IPS-18a (cell line): ENCODE results near the gene PCGF5.

Experiments
- H3K27ac ChIP-seq: one replicate; pipeline ENCODE4 v1.5.1; 2013; ENCODE audit warnings: low read length
- H3K27me3 ChIP-seq: one replicate; pipeline ENCODE4 v1.6.1; 2013; ENCODE audit warnings: mild to moderate bottlenecking, low read length; ENCODE audit not compliant: control insufficient read depth, insufficient read depth
- H3K36me3 ChIP-seq: one replicate; pipeline ENCODE4 v1.6.1; 2013; ENCODE audit warnings: low read depth, low read length; ENCODE audit not compliant: control insufficient read depth
- H3K4me1 ChIP-seq: one replicate; pipeline ENCODE4 v1.6.1; 2013; ENCODE audit warnings: low read depth, low read length; ENCODE audit not compliant: control insufficient read depth
- H3K4me3 ChIP-seq: one replicate; pipeline ENCODE4 v1.5.1; 2013; ENCODE audit warnings: low read length
- H3K9ac ChIP-seq: one replicate; pipeline ENCODE4 v1.6.1; 2013; ENCODE audit warnings: mild to moderate bottlenecking, low read length, moderate library complexity
- H3K9me3 ChIP-seq: one replicate; pipeline ENCODE4 v1.6.1; 2013; ENCODE audit warnings: low read depth, low read length; ENCODE audit not compliant: control insufficient read depth

PCGF5 gene

GRCh38 chr10:91214911-91215310 is 5.6 kb upstream of the PCGF5 start:
- Histone ChIP-seq H3K9me3 (no peaks in the 10 kb centered on the region), H3K4me3 (no peak overlapping the region), H3K4me1 (no peaks in the 10 kb centered on the region), H3K36me3 (no peaks in the 10 kb centered on the region), H3K27ac (no peak overlapping the region), H3K27me3 (peaks cover 17% of the 10 kb centered on the region), H3K9ac (no peak overlapping the region)

- H3K9ac ChIP-seq = no peak overlapping the region
- peaks cover 22% of the 10 kb centered on the region for H3K27me3 ChIP-seq
- no peak overlapping the region for H3K4me3 ChIP-seq
- H3K9me3 ChIP-seq = no peaks in the 10 kb centered on the region
- no peaks in the 10 kb centered on the region for H3K4me1 ChIP-seq
- H3K36me3 ChIP-seq = no peaks in the 10 kb centered on the region
- H3K27ac ChIP-seq = no peak overlapping the region
Measured at GRCh38 chr10:91215384-91215783, 5.1 kb upstream of the PCGF5 start.

- Histone ChIP-seq H3K9me3 (no peaks in the 10 kb centered on the region), H3K9ac (no peak overlapping the region), H3K27ac (no peak overlapping the region), H3K4me3 (peak overlapping the region; percentile 56), H3K4me1 (no peaks in the 10 kb centered on the region), H3K27me3 (peaks cover 49% of the 10 kb centered on the region), H3K36me3 (no peaks in the 10 kb centered on the region)
Measured at GRCh38 chr10:91219371-91220193, 881 bp upstream of the PCGF5 start.

- Histone ChIP-seq H3K4me3 (peak overlapping the region; percentile 80), H3K36me3 (no peaks in the 10 kb centered on the region), H3K9ac (peak overlapping the region; percentile 54), H3K27ac (no peak overlapping the region), H3K27me3 (peaks cover 49% of the 10 kb centered on the region), H3K4me1 (no peaks in the 10 kb centered on the region), H3K9me3 (no peaks in the 10 kb centered on the region)
Measured at GRCh38 chr10:91220954-91221675, 652 bp downstream of the PCGF5 start.

GRCh38 chr10:91226093-91226492 is 5.6 kb downstream of the PCGF5 start:
- Histone ChIP-seq H3K4me1 (no peaks in the 10 kb centered on the region), H3K9me3 (no peaks in the 10 kb centered on the region), H3K27me3 (peaks cover 24% of the 10 kb centered on the region), H3K4me3 (no peak overlapping the region), H3K27ac (no peak overlapping the region), H3K36me3 (no peaks in the 10 kb centered on the region), H3K9ac (no peak overlapping the region)

GRCh38 chr10:91227576-91227975 is 7.1 kb downstream of the PCGF5 start:
- no peak overlapping the region for H3K9ac ChIP-seq
- no peaks in the 10 kb centered on the region for H3K4me1 ChIP-seq
- peaks cover 10% of the 10 kb centered on the region for H3K27me3 ChIP-seq
- no peak overlapping the region for H3K27ac ChIP-seq
- no peaks in the 10 kb centered on the region for H3K36me3 ChIP-seq
- no peak overlapping the region for H3K4me3 ChIP-seq
- H3K9me3 ChIP-seq = no peaks in the 10 kb centered on the region

- Histone ChIP-seq H3K9me3 (no peaks in the 10 kb centered on the region), H3K4me3 (no peak overlapping the region), H3K4me1 (no peaks in the 10 kb centered on the region), H3K27me3 (peaks cover 1% of the 10 kb centered on the region), H3K27ac (no peak overlapping the region), H3K36me3 (no peaks in the 10 kb centered on the region), H3K9ac (no peak overlapping the region)
Measured at GRCh38 chr10:91229683-91230082, 9.2 kb downstream of the PCGF5 start.

- H3K4me3 ChIP-seq = no peak overlapping the region
- no peak overlapping the region for H3K27ac ChIP-seq
- no peaks in the 10 kb centered on the region for H3K4me1 ChIP-seq
- no peak overlapping the region for H3K9ac ChIP-seq
- no peaks in the 10 kb centered on the region for H3K36me3 ChIP-seq
- H3K9me3 ChIP-seq = no peaks in the 10 kb centered on the region
- peaks cover 40% of the 10 kb centered on the region for H3K27me3 ChIP-seq
Measured at GRCh38 chr10:91238191-91238590, 17.7 kb downstream of the PCGF5 start.

- no peaks in the 10 kb centered on the region for H3K9me3 ChIP-seq
- no peak overlapping the region for H3K27ac ChIP-seq
Measured at GRCh38 chr10:91239789-91240188, 19.3 kb downstream of the PCGF5 start.

GRCh38 chr10:91242940-91243339 is 22.5 kb downstream of the PCGF5 start:
- H3K27ac ChIP-seq = no peak overlapping the region
- no peak overlapping the region for H3K9ac ChIP-seq
- no peaks in the 10 kb centered on the region for H3K4me1 ChIP-seq
- H3K9me3 ChIP-seq = no peaks in the 10 kb centered on the region
- H3K4me3 ChIP-seq = no peak overlapping the region
- no peaks in the 10 kb centered on the region for H3K36me3 ChIP-seq
- peaks cover 21% of the 10 kb centered on the region for H3K27me3 ChIP-seq

More at GRCh38 chr10:91239789-91240188, 19.3 kb downstream of the PCGF5 start:
- no peak overlapping the region for H3K4me3 ChIP-seq
- peaks cover 38% of the 10 kb centered on the region for H3K27me3 ChIP-seq
- H3K4me1 ChIP-seq = no peaks in the 10 kb centered on the region
- no peaks in the 10 kb centered on the region for H3K36me3 ChIP-seq
- H3K9ac ChIP-seq = no peak overlapping the region

- Histone ChIP-seq H3K4me3 (no peak overlapping the region), H3K4me1 (no peaks in the 10 kb centered on the region), H3K36me3 (no peaks in the 10 kb centered on the region), H3K27ac (no peak overlapping the region), H3K27me3 (no peaks in the 10 kb centered on the region), H3K9ac (no peak overlapping the region), H3K9me3 (no peaks in the 10 kb centered on the region)
Measured at GRCh38 chr10:91247360-91248111, 27.1 kb downstream of the PCGF5 start.
